T-helper 1 cell (primary cell): ENCODE measurements around the gene KIF25.

Experiments
- DNase-seq, 5 donors: peaks; one replicate each; pipeline ENCODE4 v3.0.0-alpha.2; 2012 to 2020

KIF25 gene

DNA sequence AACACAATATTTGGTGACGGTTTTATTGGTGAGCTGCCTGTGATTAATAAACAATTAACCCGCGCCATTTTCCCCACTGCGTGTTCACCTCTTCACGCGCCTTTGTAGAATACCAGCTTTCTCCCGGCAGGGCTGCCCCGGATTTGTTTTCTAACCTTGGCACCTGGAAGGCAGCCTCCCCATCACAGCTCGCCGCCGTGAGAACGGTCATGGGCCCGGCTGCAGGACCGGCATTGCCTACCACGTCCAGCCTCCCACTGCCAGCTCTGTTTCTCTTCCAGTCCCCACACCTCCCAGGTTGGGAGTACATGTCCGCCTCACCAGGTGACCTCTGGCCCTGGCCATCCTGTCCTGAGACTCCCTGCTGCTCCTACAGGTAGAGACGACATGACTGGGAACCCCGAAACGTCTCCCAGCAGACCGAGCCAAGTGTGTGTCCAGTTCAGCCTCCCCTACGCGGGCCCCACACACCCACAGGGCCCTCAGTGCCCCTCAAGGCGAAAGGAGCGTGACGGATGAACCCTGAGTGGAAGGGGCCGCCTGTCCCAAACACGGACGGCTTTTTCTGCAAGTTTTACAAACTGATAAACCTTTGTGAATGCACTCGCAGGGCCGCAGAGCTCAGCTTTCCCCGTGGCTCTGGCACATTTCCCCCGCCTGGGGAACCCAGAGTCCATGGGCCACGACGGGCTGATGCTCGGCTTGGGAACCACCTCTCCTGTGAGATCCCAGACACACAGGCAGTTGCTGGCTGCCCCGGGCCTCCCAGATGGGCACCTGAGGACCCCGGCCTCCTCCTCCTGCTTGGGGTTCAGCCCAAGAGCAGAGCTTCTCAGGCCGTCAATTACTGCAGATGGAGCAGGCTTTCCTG lies 55.9 kb downstream of the KIF25 start:
- no peak for DNase-seq

DNA sequence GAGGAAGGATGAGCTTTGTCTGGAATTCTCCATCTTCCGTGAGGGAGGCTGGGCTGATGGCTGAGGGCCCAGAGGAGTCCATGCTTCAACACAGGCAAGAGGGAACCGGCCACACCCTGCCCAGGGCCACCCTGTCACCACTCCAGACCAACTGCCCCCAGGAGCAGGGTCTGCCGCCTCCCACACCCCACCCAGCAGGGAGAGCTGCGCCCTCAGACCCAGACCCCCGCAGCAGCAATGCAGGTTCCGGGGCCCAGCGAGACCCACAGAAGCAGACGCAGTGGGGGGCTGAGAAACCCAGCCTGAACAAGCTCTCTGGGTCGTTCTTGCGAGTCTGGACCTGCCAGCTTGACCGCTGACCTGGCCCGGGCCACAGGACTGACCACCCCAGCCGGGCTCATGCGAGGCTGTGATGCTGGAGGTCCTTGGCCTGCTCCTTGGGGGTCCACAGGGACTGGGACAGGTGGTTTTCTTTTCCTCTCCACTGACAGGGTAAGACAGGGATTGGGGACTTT lies 56.5 kb downstream of the KIF25 start:
- no peak for DNase-seq

DNA sequence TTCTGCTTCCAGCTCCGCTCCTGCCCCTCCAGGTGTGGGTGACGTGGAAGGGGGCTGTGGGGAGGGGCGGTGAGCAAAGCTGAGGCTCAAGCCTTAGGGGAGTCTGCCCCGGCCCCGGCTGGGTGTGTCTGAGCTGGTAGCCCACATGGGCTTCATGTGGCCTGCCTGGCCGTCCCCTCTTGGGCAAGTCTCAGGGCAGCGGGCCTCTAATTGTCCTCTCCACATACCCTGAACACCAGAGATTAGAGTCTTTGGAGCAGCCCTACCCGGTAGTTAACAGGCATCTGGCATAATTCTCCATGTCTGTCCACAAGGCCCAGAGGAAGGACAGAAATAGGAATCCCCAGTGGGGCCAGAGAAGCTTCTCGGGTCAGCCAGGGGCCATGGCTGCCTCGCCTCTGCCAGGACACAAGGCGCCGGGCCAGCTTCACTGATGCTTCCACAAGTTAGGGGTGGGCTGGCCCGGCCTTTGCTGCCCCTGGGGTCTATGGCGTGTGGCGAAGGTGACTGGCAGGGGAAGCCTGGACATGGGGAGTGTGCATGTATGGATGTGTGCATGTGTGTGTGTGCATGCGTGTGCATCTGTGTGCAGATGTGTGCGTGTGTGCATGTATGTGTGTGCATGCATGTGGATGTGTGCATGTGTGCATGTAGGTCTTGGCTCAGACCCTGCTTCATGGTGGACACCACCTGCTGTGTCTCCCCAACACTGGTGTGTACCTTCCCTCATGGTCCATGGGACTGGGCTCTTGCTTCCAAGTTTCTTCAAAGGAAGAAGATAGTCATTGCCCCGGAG lies 57.5 kb downstream of the KIF25 start:
- no peak for DNase-seq

DNA sequence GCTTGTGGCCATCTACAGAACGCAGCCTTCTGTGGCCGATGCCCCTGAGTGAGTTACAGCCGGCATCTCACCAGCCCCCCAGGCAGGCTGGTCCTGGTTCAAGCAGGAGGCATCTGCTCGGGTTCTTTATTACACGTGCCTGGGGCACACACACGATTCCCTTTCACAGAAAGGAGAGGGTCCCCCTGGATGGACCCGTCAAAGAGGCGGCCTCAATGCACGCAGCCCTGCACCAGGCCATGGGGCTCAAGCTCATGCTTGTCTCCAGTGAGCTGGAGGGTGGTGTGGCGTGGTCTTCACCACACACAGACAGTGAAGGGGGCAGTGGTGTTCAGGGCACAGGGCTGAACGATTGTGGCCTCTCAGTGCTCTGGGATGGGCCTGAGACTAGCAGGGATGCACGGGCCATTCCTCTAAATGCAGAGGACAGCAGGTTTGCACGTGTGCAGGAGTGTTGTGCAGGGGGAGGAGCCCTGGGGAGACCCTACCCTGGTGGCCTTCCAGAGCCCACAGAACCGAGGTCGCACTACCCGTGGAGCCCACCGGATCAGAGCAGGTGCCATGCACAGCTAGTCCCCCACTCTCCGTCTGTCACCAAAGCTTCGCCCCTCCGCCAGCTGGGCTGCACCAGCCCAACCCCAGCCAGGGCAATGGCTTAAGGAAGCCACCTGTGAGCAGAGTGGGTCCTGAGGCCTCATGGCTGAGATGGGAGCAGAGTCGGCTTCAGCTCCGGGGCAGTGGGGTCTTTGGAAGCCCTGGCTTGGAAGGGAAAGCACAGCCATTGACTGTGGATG lies 58.4 kb downstream of the KIF25 start:
- no peak for DNase-seq

DNA sequence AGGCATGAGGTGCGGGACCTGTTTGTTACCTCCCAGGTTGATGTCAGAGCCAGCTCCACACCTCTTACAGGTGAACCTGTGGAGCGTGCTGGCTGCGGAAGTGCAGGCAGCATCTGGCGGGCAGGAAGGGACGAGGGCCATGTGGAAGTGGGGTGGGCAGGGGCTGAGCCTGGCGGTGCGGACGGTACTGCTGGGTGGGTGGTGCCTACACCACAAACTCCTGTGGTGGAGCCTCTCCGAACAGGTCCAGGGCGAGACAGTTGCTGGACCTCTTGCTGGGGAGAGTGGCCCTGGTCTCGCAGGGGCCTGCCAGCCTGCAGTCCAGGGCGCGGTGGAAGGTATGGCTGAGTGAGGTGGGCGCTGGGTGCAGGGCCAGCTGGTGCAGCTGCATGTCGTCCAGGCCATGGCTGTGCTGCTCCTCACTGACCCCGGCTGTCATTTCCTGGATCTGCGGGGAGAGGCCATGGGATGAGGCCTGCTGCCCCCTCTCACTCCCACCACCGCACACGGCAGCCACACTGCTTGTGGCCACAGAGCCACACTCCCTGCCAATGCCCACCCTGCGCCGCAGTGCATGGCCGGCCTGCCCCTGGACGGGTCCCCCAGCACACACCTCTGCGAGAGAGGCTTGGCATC lies 59.5 kb downstream of the KIF25 start:
- no peak for DNase-seq

DNA sequence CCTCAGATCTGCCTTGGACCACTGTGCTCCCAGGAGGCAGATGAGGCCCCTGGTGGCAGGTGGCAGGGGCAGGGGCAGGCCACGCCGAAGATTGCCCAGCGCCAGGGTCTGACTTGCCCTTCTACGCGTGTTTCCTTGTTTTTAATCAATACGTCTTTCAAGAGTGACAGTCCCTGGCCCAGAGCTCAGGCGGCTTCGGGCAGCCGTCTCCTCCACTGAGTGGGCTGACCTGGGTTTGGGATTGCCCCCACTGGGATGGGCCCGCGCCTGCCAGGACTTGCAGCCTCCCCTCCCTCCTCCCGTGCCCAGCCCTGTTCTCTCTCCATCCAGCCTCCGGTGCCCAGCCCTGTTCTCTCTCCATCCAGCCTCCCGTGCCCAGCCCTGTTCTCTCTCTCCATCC lies 60.4 kb downstream of the KIF25 start:
- no peak for DNase-seq

DNA sequence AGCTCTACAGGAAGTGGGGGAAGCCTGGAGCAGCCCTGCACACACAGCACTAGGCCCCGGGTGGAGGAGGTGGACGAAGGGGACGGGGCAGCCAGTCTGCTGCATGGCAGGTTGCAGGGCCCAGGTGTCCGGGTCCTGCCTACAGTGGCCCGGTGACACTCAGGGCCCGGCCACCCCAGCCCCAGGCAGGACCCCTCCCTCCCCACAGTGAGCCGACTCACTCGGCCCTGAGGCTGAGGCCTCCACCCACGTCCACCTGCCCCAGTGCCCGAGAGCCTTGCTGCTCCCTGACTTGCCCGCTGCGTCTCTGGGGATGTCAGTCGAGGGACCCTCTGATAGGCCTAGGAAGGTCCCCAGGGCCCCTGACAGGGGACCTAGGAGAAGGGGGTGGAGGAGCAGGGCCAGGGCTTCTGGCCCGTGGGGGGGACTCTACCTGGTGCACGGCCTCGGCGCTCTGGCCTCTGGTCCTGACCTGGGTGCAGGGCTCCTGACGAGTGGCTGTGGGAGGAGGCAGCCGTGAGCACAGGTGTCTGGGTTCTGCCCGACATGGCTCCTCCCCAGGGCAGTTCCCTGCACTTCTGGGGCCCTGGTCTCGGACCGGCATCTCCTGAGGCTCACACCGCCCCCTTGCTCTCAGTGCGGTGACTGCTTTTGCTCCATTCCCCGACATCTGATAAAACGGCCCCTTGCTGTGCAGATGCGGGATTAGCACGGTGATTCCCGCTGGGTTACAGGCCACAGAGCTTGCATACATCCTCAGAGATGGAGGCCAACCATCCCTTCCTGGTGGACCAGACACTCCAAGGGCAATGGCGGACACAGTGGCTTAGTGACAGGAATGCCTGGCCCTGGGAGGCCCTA lies 61.5 kb downstream of the KIF25 start:
- no peak for DNase-seq

DNA sequence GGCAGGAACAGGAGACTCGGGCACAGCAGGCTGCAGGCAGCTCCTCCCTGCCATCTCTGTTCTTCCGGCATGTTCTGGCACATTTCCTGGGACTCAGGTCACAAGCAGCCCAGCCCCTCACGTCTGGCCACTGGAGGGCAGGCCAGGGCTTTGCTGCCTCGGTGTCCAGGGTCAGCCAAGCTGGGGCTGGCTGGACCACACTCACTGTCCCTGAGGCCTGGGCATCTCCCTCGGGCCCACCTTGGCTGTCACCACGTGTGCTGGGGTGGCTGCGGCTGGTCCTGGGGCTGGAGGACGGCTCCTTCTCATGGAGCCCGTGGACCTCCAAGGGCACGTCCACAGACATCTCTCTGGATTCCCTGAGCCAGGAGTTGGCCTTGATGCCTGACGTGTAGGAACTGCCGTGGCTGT lies 63.1 kb downstream of the KIF25 start:
- no peak for DNase-seq

DNA sequence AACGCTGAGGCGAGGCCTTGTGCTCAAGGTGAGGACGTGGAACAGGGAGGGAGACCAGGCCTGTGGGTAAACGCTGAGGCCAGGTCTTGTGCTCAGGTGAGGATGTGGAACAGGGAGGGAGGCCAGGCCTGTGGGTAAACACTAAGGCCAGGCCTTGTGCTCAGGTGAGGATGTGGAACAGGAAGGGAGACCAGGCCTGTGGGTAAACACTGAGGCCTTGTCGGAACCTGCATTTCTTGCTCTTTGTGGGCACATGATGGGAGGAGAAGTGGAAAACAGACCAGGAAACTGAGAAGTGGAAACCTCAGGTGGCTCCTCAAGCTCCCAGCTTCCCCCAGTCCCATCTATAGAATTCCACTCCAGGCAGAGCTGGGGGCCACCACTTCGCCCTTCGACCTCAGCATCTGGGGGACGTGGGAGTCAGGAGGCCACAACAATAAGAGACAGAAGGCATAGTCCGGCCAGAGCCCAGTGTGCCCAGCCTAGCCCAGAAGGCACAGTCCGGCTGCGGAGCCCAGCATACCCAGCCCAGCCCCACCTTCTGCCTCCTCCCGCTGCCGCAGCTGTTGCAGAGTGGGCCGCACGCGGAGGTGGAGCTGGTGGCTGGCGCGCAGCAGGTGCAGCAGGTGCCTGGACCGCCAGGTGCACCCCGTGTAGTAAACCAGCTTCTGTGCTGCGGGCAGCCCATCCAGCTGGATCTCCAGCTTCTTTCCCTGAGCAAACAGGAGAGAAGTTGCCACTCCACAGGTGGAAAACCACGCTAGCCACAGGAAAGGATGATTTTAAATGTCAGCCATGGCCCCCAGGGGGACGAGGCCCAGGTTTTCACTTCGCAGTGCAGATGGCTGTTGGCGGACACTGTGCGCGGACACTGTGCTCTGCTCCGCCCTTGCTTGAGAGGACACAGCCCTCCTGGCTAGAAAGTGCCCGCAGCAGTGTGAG lies 64.1 kb downstream of the KIF25 start:
- DNase-seq: no peak

DNA sequence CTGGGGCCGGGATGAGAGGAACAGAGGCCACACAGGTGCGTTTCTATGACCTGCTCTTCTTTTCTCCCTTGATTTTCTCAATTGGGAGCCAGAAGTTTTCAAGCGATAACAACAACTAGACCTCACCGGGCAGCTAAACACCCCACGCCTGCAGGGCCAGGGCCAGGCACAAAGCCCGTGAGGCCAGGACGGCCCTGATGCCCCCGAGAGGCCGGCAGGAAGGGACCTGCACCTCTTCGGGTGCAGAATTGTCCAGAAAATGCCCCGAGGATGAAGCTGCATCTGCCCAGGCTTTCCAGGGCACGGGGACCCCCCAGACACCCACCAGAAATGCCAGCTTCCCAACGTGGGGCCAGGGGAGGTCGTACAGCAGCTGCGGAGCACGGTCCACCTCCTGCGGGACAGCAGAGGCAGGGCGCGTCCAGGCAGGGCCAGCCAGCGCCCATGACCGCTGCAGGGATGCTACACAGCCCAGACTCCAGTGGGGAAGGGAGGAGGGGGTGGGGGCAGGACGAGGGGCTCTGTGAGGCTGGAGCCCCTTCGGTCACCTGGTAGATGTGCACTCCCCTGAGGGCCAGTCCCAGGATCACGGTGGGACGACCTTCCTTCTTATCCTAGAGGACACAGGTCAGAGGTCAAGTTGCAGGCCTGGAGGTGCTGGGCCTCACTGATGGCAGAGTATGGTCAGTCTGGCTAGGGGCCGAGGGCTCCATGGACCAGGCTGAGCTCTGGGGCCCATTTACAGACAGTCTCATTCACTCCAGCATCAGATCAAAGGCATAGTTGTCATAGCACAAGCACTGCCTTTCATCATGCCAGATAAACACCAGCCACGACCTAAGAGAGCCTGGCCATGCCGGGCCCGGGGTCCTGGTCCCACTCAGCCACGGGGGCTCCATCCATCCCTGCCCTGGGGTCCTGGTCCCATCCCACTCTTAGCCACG lies 65.1 kb downstream of the KIF25 start:
- DNase-seq: no peak

DNA sequence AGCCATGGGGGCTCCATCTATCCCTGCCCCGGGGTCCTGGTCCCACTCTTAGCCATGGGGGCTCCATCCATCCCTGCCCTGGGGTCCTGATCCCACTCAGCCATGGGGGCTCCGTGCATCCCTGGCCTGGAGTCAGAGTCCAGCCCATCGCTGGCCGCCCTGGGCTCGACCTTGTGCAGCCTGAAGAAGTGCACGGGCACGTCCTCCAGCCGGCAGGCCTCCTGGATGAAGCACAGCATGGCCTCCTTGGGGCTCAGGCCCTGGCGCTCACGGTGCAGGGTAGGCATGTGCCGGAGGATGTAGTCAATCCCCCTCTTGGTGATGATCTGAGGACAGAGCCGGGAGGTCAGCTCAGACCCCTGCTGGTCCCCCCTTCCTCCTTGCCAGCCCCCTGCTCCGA lies 66.0 kb downstream of the KIF25 start:
- DNase-seq: no peak

DNA sequence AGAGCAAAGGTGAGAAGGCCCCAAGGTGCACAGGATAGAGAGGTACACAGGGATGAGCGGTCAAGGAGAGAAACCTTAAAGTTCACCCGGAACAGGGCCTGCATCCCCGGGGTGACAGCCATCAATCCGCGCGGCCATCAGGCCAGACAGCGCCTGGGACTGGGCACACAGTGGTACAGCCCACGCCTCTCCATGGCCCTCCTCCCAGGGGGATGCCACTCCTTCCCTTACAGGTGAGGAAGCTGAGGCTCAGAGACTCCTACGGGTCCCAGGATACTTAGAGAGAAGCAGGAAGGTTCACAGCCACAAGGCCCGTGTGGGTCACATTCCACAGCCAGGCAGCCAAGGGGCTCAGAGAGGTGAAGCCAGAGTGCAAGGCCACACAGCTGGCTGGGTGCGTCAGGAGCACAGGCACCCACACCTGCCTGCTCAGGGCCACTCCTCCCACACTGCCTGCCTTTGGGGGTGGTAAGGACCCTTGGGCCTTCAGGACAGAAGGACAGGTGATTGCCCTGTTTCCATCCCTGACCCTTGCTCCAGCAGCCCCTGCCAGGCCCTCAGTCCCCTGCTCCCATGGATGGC lies 66.8 kb downstream of the KIF25 start:
- no peak for DNase-seq

DNA sequence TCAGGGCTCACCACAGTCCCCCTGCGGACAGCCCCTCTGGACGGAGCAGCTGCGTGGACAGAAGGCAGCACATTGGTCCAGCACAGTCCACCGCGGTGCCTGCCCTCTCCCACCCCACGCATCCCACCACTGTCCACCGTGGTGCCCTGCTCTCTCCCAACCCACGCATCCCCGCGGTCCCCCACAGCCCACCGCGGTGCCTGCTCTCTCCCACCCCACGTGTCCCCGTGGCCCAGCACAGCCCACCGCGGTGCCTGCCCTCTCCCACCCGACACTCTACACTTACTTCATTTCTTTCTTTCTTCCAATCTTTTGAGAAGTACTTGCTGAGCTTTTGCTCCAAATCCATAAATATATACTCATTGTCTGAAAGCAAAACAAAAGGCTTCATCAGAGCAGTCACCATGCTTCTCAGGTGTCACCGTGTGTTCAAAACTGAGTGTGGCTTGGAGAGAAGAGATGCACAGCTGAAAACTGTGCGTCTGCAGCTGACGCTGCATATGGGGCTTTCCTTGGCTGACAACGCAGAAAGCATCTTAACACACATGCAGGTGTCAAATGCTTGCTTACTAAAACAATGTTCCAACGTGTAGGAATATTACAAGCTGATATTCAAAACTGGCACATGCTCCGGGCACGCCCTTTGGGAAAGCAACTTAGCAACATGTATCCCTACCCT lies 69.7 kb downstream of the KIF25 start:
- no peak for DNase-seq

DNA sequence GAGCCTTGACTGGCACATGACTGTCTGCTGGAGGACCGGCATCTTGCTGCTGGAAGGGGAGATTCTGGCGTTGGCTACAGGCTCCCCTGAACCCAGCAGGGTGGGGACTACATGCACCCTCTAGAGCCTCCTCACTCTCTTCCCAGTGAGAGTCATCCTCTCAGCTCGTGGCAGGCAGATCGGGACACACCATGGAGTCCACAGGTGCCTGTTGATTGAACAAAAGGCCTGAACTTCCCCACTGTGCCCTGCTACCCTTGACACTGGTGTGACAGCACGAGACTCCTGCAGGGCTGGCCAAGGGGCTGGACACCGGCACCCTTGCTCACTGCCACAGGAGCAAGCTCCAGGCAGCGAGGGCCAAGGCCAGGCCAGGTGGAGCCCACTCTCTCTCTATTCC lies 73.3 kb downstream of the KIF25 start:
- no peak for DNase-seq

DNA sequence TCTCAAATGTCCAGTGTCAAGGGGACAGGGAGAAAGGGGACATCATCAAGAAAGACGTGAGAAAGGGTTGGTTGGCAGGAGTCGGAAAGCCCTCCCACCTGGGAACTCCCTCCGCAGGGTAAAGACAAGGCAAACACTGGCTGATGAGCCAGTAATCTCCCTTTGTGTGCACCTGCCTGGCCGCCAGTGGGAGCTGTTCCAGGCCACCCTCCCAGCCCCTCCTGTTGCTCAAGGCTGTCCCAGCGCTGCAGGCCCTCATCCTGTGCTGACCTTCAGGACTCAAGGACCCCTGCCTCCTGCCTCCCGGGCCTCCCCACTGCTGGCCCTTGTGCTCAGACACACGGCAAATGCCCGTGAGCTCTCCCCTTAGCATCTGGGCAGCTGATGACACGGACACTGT lies 74.1 kb downstream of the KIF25 start:
- no peak for DNase-seq

DNA sequence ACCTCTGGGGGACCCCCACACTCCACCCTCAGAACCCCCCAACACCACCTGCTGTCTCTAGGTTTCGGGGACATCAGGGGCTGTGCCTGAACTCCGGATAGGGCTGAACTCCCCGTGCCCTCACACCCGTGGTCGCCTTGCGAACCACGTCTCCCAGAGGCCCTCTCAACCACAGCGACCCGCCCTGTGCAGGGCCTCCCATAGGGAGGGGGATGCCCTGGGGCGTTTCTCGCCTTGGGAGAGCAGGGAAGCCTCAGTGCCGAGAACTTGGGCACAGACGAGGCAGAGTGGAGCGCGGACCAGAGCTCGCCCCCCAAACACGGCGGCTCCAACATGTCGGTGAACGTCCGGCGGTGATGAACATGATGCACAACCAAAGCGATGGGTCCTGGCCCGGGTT lies 74.8 kb downstream of the KIF25 start:
- no peak for DNase-seq

DNA sequence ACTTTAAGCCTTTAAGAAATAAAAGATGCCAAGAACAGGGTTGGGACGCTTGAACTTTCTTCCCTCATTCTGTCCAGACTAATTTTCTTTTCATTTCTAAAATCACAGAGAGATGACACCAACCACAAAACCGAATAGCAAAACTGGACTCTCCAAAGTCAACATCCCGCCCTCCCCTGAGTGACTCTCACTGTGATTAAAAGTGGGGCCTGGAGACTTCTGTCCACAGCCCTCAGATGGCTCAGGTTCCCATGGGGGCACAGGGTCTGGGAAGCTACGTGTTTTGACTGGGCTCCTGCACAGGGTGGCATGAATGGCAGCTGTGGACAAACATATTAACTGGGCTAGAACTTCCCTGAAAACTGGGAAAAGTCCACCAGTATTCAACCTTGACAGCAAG lies 75.3 kb downstream of the KIF25 start:
- no peak for DNase-seq
